Measurements from ENCODE around the gene MGAT4D.
"Not testable (repeated sequence)": the region's sequence is repeated elsewhere in the genome, so short reads cannot be mapped to it uniquely, and the experiment has no call there.

The MGAT4D gene

DNA sequence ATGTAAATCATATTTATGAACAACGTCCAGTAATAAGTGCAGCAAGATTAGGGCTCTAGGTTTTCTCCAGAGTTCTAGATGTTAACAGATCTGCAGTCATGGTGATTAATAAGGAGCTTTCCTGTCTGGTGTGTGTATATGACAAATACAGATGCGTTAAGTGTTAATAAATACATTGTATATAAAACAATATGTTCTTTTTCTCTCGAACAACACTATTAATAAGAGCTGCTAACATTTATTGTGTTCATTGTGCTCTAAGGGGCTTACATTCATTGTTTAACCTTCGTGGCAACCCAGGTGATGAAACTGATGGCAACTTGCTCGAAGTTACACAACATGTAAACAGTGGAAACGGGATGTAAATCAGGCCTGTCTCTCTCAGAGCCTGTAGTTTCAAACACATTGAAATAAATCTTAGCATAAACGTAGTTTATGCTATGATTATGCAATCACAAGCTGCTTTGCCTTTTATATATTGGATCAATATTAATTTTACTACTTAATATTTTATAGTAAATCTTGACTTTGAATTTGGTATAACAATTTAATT lies 70.1 kb downstream of the MGAT4D start:
- DNase-seq = no peak

GRCh38 chr4:140427106-140427918 lies 70.8 kb downstream of the MGAT4D start, which contains the start of gene CLGN:
CLGN (minus strand) TSS chr4:140427648; CDS start chr4:140413078, 14,570 bp downstream.
- DNase-seq = peak; percentile 83

GRCh38 chr4:140426610-140427105 lies 71.4 kb downstream of the MGAT4D start:
- DNase-seq = peak; percentile 72

DNA sequence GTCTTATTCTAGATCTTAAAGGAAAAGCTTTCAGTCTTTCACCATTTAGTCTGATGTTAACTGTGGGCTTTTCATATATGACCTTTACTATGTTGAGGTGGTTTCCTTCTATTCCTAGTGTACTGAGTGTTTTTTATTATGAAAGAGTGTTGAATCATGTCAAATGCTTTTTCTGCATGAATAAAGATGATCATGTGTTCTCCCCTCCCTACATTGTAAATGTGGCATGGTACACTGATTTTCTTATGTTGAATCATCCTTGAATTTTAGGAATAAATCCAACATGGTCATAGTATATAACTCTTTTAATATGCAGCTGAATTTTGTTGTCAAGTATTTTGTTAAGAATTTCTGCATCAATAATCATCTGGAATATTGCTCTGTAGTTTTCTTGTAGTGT lies 75.0 kb downstream of the MGAT4D start:
- DNase-seq = no peak

DNA sequence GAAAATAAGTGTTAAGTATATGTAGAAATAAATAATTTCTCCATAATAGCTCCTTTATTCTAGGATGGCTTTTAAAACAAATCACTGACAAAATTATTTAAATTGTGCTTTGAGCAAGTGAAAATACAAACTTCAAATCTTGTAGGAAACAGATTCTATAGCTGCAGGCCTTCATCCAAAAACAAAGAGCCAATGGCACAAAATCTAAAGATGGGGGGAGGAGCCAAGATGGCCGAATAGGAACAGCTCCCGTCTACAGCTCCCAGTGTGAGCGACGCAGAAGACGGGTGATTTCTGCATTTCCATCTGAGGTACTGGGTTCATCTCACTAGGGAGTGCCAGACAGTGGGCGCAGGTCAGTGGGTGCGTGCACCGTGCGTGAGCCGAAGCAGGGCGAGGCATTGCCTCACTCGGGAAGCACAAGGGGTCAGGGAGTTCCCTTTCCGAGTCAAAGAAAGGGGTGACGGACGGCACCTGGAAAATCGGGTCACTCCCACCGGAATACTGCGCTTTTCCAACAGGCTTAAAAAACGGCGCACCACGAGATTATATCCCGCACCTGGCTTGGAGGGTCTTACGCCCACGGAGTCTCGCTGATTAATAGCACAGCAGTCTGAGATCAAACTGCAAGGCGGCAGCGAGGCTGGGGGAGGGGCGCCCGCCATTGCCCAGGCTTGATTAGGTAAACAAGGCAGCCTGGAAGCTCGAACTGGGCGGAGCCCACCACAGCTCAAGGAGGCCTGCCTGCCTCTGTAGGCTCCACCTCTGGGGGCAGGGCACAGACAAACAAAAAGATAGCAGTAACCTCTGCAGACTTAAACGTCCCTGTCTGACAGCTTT lies 84.7 kb downstream of the MGAT4D start:
- not testable (repeated sequence) for DNase-seq

DNA sequence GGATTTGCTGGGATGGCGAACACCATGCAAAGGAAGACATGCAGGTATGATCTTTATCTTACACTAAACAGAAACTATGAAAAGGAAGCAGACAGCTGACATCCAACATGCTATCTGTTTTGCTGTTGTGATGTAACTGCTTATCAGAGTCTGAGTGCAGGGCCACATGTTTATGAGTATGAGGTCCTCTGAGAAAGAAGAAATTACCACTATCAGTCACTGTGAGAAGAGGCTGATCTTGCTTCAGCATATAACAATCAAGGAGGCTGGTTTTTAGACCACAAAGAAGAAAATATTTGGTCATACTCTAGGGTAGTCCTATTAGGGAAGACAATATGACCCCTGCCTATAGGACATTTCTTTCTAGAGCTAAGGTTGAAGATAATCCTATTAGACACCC lies 89.1 kb downstream of the MGAT4D start:
- DNase-seq = no peak

DNA sequence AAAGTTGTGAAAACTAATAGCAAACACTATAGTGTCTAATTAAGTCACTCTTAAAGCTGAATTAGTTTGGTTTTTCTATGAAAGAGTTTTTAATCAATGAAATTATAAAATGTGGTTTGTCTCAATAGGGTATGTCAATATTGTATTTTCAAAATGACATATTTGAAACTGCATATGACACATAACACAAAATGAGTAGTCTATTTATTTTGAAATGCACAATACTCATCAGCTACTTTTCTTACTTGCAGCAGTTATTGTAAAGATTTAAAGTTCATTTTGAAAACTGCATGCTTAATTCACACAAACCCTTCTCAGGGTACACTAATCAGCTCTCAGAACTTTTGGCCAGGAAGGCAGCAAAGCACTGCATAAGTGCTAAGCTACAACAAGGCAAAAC lies 91.8 kb downstream of the MGAT4D start:
- DNase-seq = no peak

DNA sequence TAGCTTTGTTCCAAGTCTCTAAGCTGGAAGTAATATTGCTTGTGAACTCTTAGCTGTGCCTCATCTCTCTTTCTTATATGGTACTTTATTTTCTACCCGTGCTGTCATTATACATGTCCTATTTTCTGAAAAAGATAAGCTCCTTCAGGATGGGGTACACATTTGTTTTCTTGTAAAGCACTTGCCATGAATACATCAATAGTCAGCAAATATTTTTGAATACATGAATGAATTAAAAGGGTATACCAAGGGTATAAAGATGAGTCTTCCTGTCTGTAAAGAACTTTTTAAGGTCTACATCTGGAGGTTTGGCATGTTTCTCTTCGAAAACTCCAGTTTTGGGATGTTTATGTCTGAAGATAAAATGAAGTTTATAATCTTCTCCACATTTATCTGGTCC lies 98.0 kb downstream of the MGAT4D start:
- DNase-seq = no peak

DNA sequence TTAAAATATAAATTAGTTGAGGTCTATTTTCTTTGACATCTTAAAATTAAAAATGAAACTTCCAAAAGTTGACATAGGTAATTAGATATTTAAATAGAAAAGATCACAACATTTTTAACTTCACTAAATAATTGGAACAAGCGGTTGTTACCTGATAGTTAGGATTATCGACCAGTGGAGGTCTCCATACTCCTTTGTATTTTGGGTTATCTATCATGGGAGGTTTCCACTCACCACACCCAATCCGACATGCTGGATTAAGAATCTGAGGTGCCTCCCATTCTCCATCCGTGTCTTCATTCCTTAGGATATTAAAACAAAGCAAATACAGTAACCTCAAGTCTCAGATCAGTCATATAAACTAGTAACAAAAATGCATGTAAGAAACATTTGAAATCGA lies 102.4 kb downstream of the MGAT4D start:
- DNase-seq = no peak

Data from NCI-H1436 (cell line).